HG03103 (cell line): ENCODE results near the gene NTHL1.

Experiments used
- ATAC-seq: cut with Tn5 transposase; IDR thresholded peaks from one replicate; pipeline ENCODE4 v1.9.1; 2021; ENCODE audit warnings: low read depth; ENCODE audit not compliant: unreplicated experiment

NTHL1 gene

DNA sequence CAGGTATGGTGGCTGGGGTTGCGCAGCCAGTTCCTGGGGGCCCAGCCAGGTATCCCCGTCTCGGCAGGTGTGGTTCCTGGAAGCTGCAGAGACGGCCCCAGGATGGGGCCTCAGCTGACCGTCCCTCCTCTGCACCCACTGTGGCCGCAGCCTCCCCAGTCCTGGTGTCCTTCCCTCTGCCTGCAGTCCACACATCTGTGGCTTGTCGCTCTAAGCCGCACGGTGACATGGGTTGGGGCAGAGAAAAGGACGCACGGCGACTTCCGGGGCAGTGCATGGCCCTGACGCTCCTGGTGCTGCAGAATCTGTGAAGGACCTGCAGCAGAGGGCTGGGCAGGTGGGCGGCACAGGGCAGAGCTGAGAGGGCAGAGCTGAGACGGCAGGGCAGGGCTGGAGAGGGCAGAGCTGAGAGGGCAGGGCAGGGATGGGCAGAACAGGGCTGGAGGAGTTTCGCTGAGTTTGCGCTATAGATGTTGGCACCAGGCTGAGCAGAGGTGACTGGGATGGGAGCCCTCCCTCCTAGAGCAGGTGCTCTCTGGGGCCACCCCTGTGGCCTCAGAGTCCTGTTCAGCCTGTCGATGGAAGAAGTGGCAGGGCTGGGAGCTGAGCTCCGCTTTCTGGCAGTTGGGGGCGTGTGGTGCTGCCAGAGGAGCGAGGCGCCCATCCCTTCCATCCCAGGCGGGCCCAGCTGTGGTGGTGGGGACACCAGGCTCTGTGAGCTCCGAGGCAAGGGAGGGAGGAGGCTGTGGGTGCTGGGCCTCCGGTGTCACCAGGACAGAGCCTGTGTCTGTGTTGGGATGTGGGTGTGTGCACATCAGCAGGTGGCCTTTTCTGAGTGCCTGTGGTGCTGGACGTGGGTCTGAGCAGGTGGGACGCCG is 23.2 kb upstream of the NTHL1 start:
- no peak for ATAC-seq

DNA sequence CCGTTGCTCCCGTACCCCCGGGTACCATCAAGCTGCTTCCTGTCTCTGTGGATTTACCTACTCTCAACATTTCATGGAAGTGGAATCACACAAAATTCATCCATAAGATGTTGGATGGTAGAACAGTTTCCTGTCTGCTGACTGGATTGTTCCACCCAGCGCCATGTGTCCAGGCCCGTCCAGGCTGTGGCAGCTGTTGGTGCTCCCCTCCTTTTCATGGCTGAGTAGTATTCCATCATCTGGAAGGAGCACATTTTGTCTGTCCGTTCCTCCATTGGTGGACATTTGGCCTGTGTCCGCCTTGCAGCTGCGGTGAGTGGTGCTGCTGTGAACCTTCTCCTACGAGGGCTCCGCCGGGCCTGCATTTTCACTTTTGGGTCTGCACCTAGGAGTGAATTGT is 18.5 kb upstream of the NTHL1 start:
- ATAC-seq = no peak

DNA sequence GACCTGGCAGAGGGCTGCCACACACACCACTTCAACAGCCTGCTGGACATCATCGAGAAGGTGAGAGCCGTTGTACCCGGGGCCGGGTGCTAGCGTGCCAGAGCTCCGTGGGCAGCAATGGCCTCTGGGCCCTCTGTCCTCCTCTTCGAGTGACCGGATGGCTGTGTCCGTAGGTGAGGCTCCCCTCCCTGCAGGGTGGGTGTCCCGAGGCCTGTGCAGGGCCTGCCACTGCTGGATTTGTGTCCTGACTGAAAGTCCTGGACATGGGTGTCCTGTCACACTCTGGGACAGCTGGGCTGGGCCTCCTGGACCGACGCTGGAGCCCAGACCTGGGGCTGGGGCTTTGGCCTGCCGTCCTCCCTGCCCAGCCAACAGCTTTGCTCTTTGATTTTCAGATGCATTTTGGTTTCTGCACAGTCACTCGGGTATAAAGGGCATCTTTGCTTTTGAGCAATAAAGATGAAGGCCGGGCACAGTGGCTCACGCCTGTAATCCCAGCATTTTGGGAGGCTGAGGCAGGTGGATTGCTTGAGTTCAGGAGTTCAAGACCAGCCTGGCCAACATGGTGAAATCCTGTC is 16.8 kb upstream of the NTHL1 start:
- no peak for ATAC-seq

DNA sequence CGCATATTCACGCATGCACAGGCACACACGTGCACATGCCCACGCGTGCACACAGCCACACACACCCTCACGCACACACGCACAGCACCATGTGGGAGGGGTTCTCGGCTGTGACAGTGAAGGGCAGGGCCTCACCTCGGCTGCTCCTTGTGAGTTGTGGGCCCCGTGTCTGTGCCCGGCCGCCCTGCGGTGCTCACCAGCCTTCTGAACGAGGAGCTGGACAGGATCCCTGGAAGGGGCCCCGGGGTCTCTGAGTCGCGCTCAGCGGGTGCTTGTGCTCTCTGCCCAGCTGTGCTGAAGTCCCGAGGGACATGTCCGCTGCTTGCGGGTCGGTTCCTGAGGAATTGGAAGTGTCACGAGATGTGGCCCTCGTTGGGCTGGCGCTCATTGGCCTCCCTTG is 16.2 kb upstream of the NTHL1 start:
- ATAC-seq = no peak

DNA sequence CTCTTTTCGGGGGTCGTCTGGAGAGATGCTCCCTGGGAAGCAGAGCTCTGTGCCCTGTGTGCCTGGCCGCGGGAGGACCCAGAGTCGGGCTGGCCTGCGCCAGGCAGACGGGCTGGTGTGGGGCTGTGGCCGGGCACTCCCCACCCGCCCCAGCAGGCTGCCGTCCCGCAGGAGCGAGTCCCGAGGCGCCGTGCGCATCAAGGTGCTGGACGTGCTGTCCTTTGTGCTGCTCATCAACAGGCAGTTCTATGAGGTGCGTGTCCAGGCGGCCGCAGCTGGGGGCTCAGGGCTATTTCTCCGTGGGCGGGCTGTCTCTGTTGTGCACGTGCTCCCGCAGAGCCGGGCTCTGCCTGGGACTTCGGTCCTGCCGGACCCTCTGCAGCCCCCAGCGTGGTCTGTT is 15.2 kb upstream of the NTHL1 start:
- no peak for ATAC-seq

DNA sequence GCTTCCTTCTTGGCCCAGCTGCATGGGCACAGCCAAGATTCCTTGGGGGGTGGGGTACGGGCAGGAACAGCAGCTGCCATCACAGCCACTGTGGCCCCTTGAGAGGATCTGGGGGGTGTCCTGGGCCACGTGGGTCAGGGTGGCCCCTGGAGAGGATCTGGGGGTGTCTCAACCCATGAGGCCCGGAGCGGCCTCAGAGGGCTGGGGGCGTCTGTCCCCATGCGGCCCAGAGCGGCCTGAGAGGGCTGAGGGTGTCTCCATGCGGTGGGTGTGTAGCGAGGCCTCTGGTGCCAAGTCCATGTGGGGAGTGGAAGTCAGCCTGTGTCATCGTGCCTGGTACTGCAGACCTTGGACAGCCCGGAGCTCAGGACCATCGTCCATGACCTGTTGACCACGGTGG is 13.9 kb upstream of the NTHL1 start:
- ATAC-seq = no peak

DNA sequence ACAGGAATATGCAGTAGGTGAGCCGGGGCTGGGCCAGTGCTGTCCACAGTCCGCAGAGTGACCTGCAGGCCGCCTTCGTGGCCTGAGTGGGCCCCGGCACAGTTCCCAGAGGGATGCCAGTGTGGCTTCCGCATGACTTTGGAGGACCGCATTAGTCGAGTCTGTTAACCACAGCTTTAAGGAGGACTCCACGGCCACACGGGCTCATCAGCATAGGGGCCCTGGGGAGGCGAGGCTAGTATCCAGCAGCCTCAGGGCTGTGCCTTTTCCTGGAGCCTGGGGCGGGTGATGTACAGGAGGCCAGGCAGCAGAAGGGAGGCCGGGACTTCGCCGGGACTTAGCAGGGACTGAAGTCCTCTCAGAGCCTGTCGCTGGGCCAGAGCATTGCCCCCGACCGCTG is 13.4 kb upstream of the NTHL1 start:
- ATAC-seq = no peak

DNA sequence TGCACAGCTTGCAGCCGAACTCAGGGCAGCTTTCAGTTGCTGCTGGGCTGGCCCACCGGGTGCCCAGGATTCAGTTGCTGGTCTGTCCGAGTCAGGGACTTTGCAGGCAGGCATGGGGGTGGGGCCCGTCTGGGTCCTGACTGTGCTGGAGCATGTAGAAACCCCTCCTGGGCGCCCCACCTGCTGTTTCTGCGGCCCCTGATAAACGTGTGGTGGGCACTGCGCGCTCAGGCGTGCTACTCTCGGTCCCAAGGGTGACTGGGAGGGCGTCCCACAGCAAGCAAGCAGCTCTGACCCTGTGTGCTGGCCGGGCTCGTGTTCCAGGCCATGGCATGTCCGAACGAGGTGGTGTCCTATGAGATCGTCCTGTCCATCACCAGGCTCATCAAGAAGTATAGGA is 12.7 kb upstream of the NTHL1 start:
- no peak for ATAC-seq

DNA sequence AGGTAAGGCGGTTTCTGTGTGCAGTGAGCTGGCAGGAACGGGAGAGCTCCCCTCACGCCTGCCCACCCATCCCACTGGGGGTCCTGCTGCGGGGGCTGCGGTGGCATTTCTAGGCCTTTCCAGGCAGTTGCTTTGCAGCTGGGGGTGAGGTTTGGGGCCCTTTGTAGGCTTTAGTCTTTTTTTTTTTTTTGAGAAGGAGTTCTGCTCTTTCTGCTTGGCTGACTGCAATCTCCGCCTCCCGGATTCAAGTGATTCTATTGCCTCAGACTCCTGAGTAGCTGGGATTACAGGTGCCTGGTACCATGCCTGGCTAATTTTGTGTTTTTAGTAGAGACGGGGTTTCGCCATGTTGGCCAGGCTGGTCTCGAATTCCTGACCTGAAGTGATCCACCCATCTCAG is 11.2 kb upstream of the NTHL1 start:
- no peak for ATAC-seq

DNA sequence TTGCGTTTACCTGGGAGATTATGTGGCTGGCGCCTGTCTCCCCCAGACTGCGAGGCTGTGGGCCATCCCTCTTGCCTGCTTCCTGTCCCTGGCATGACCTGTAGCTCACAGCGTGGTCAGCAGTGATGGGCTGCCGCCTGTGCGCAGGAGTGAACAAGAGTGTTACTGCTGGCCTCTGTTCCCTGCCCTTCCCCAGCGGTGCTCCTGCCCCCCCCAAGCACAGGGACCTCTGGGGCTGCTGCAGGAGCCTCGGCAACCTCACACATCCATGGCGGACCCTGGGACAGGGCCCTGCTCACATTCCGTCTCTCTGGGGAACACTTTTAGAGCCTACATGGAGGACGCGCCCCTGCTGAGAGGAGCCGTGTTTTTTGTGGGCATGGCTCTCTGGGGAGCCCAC is 10.8 kb upstream of the NTHL1 start:
- ATAC-seq = no peak

DNA sequence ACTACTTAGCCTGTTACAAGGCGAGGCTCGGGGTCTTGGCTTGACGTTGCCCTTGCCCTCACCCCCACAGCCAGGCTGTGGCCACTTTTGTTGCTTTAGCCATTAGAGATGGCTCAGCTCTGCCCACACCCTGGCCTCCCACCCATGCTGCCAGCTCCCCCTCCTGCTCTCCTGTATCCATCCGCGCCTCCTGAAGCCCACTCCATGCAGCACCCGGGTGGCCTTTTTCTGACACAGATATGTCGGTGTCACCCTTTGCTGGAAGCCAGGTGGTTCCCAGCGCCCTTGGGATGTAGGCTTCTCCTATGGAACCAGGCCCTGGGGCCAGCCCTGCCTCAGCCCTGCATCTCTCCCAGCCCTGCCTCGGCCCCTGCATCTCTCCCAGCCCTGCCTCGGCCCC is 9.8 kb upstream of the NTHL1 start:
- ATAC-seq = no peak

DNA sequence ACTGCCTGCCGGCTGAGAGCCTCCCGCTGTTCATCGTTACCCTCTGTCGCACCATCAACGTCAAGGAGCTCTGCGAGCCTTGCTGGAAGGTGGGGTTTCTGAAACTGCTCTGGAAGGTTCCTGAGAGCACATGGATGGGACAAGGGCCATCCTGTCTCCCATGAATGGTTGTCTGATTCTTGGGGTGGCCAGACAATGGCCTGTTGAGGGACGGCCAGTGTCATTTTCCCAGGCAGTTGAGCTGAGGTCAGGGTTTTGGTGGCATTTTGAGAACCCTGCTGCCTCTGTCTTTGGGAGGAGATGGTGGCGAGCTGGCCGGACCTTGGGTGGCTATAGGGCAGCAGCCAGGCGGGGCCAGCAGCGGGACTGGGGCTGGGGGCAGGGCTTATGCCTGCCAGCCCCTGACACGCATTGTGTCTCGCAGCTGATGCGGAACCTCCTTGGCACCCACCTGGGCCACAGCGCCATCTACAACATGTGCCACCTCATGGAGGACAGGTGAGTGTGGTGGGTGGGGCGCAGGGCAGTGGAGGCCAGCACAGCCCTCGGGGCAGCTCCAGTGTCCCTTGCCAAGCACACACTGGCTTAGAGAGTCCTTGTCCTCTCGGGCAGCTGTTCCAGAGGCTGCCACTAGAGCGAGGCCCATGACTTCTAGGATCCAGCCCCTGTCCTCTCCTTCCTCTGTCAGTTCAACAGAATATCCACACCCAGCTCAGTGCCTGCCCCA is 9.2 kb upstream of the NTHL1 start:
- no peak for ATAC-seq

DNA sequence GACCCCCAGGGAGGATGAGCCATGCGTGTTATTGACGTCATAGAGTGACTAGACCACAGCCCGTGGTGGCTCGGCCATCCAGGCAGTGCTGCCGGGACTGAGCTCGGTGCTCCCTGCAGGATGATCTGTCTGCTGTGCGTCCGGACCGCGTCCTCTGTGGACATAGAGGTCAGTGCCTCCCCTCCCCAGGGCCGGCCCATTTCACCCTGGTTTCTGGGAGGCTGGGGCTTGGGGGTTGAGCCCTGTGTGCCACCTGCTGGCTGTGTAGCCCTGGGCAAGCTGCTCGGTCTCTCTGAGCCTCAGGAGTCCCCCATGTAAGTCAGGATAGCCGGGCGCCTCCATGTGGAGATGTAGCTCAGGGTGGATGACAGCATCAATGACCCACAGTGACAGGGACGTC is 8.4 kb upstream of the NTHL1 start:
- no peak for ATAC-seq

DNA sequence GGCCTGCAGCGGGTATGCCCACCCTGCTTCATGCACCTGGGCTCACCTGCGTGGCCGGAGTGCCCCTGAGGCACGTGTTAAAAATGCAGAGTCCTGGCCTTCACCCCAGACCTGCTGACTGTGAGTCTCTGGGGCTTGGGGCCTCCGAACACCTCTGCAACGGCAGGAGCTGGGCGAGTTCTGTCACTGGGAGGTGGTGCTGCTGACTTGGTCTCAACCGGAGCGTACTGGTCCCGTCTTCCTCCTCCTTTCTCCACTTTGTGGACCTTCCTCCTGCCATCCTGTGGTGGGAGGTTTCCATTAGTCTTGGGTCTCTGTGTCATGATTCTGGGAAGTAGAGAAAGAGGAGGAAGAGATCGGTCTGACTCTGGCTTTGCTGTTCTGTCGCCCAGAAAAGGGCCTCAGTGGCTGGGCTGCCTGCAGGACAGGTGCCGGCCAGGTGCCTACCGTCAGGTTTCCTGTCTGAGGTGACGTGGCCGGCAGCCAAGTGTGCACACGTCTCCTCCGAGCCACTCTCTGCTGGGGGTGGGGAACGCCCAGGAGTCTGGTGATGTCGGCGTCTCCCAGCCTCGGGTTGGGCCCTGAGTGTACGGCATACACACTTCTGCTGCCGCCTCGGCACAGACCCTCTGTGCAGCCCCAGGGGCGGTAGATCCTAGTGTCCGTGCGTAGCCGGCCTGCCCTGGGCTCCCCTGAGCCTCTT is 7.1 kb upstream of the NTHL1 start:
- ATAC-seq = no peak

DNA sequence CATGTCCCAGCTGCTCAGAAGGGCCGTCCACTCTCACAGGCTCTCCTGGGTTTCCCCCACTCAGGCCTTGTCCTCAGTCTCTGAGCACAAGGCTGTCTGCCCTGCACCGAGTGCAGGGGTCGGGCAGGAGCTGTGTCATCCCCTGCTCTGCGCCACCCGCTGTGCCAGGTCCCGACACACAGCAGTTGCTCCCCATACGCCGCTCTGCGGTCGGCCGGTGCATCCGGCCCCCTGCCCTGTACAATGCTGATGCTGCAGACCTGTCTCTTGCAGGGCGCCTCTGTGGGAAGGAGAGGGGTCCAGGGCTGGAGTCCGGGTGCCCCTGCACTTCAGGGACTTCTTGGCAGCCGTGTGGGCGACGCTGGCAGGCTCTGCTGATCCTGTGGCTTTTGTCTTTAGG is 6.3 kb upstream of the NTHL1 start:
- no peak for ATAC-seq

DNA sequence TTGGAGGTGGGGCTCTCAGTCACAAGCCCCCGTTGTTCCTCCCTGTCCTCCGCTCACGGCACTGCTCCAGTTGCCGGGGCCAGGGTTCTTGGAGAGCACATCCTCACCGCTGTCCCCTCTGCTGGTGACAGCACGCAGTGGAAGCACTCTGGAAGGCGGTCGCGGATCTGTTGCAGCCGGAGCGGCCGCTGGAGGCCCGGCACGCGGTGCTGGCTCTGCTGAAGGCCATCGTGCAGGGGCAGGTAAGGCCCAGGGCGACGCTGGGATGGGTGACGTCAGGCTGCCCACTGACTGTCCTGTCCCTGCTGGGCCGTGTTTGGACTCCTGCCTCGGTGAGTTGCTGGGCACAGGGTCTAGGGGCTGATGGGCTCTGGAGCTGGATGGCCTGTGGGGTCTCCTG is 5.6 kb upstream of the NTHL1 start:
- ATAC-seq = no peak

DNA sequence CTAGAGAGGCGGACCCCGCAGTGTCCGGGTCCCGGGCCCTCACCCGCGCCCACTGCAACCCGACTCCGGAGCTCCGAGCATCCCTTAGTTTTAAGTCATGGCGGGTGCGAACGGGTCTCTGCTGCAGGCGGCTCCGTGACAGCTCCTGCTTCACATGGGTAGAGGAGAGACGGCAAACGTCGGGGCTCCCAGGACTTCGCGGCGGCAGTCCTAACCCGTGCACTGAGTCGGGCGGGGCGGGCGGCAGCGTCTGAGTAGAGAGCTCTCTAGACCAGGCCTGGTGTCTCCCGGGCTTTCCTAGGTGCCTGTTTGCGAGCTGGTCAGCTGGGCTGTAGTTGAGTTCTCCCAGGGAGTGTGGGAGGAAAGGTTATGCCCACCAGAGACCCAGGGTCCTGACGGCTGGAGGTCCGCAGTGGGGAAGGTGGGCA is 496 bp upstream of the NTHL1 start:
- ATAC-seq = peak; percentile 13

DNA sequence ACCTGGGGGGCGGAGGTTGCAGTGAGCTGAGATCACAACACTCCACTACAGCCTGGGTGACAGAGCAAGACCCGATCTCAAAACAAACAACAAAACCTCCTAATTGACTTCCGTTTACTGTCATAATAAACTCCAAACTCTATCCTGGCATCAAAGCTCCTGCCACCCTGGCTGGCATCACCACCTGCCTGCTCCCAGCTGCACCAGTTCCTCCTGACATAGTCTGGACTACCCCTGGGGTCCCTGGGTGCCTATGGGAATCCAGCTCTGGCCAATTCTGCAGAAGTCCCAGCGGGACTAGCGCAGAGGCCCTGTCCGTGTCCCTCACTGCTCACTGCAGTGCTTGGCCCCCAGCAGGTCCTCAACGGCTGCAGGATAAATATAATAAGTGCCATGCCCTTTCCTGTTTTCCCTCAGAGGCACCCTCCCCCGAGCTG is 723 bp downstream of the NTHL1 start:
- no peak for ATAC-seq

DNA sequence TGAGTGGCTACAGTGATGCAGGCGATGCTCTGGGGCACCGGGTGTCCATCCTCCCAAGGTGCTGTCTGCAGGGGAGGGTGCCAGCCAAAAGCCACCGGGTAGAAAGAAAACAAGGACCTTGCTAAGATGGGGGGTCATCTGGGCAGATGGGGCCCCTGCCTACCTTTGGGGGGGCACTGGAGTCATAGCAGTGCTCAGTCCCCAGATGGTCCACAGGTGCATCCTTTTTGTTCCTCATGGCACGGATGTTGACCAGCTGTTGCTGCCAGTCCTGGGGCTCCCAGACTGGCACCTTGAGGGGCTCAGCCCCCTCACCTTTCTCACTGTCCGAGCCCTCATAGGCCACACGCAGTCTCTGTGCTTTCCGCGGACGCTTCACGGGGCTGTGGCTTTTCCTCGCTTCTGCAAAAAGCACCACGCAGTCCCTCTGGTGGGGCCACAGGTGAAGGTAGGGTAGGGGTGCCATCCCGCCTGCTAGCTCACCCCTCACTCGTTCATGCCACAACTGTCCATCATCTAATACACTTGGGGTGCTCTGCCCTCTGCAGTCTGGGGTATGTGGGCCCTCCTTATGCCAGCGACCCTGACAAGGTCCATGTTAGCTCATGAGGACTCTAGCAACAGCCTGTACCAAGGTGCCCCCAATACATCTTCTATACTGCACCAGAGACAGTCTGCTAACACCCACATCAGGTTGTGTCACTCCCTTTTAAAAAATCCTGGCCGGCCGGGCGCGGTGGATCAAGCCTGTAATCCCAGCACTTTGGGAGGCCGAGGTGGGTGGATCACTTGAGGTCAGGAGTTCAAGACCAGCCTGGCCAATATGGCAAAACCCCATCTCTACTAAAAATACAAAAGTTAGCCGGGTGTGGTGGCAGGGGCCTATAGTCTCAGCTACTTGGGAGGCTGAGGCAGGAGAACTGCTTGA is 1.4 kb downstream of the NTHL1 start:
- ATAC-seq = no peak

DNA sequence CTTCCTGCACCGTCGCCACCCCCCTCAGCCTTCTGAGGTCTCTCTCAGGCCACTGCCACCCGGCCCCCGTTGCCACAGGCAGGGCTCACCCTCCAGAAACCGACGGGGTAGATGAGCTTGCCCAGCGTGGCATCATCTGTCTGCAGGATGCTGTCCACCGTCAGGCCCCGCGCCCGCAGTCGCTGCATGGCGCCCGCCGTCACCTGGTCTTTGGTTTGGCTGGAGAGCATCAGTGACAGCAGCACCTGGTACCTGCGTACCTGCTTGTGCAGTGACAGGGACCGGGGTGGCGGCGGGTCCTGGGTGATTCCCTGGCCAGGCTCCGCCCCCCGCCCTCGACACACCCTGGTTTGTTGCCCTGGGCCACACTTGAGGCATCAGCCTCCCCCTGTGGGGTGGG is 3.1 kb downstream of the NTHL1 start:
- no peak for ATAC-seq
